ENCODE data around the gene PRDM11. TPM values are rescaled to one million over a fixed set of nuclear protein-coding genes. Genes with fewer than 3 reads are reported as not detected.

Gene PRDM11
- total RNA-seq, 4 donors from 2014 or later: 29.5 to 43.2 (median 33.5) TPM

DNA sequence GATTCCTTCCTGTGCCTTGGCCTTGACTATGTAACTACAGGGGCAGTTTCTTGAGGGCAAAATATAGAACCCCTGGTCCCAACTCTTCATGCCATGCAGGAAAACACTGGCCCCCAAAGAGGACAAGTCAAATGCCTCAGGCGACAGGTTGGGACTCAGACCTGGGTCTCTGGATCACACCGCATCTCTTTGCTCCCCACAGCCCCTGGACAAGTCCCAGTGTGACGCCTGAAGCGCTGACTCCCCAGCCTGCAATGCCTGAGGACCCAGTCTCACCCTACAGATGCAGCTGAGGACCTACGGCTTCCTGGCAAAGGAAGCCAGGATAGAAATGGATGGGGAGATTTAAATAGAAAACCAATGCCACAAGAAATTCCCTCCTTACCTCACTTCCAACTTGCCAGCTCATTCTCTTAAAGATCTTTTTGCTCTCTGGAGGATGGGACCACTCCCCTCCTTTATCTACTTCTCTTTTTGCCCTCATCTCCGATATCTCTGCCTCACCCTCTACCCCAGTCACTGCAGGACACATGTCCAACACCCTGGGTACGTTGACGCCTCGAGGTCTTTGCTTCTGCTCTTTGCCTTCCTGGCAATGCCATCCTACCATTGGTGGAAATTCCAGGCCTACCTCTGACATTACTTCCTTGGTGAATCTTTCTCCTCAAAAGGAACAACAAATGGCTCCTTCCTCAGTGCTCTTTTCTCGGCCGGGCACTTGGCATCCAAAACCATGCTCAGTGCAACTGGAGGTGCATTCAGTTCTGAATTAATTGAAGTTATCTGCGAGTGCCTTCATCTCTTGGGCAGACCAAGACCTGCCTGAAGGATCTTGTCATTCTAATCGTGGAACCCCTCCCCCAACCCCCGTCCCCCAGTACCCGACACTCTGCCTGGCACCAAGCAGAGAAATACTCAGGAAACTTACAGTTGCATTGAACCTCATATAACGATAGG, 2.0 kb upstream of the PRDM11 start:
- H3K27me3 ChIP-seq: no peaks in the 10 kb centered on the region
- H3K4me1 ChIP-seq: peaks cover 14 to 32% (median 30%) of the 10 kb centered on the region in 4 donors
- H3K36me3 ChIP-seq: no peaks in the 10 kb centered on the region
- peak; percentile 50 for DNase-seq (ENCODE audit: extremely low spot score)
- intact Hi-C loops (cut with DNase I): loop anchor here (5.0 kb wide), 1 partner anchor 68 kb away; no protein-coding TSS in a partner anchor
- TF ChIP-seq POLR2A (IDR thresholded peaks at IDR 0.05; ENCODE audit: low read depth): no peak
- no peaks in the 10 kb centered on the region for H3K9me3 ChIP-seq
- 86% methylated on average over 16 of the region's 16 CpGs for WGBS
- H3K27ac ChIP-seq (replicated peaks in 1 of 4): no peak overlapping the region
- H3K4me3 ChIP-seq: no peak overlapping the region

GRCh38 chr11:45145083-45145378, 1.4 kb upstream of the PRDM11 start:
- DNase-seq (ENCODE audit: extremely low spot score): peak; percentile 78
- intact Hi-C loops (cut with DNase I): loop anchor here (5.0 kb wide), 1 partner anchor 67 kb away; no protein-coding TSS in a partner anchor
- Histone ChIP-seq H3K27me3 (no peaks in the 10 kb centered on the region), H3K27ac (replicated peaks in 1 of 4) (no peak overlapping the region), H3K4me3 (no peak overlapping the region), H3K36me3 (no peaks in the 10 kb centered on the region), H3K4me1 (peaks cover 14 to 37% (median 30%) of the 10 kb centered on the region in 4 donors), H3K9me3 (no peaks in the 10 kb centered on the region)
- 33% methylated on average over 3 of the region's 3 CpGs for WGBS
- no peak for TF ChIP-seq POLR2A (IDR thresholded peaks at IDR 0.05; ENCODE audit: low read depth)

DNA sequence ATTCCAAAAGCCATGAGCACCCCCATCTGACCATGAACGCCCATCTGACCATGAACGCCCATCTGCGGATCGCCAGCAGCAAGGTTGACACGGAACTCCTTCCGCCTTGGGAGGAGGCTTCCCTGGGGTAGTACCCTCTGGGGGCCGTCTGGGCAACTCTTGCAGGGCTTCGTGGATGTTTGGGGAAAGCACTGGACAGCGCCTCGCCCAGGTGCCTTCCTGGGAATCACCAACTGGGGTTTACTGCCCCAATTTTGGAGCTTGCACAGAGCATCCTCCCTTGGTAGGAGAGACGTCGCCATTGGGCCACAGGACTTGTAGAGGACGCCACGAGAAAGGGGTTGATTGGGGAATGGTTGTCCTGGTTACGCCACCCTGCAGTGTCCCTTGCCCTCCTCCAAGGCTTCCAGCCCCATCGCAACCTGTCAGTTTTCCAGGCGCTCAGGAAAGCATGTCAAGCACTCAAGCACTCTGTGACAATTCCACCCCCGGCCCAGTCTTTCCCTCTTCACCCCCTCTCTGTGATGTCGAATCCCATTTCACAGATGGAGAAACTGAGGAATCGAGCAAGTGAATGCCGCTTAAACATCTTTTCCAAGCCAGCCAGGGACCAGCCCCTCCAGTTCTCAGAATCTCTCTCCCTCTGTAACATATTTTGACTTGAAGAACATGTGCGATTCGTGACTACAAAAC, 914 bp upstream of the PRDM11 start:
- Histone ChIP-seq H3K9me3 (no peaks in the 10 kb centered on the region), H3K4me3 (peak overlapping the region; percentile 72 to 79 (median 76)), H3K27me3 (no peaks in the 10 kb centered on the region), H3K27ac (replicated peaks in 1 of 4) (peak overlapping the region; percentile 95 to 99 (median 99)), H3K36me3 (no peaks in the 10 kb centered on the region), H3K4me1 (peaks cover 14 to 40% (median 30%) of the 10 kb centered on the region in 4 donors)
- intact Hi-C loops (cut with DNase I): loop anchor here (2.0 to 5.0 kb wide), 2 partner anchors 35 to 67 kb away; no protein-coding TSS in a partner anchor
- WGBS: 9% methylated on average over 9 of the region's 23 CpGs
- peak; percentile 72 for DNase-seq (ENCODE audit: extremely low spot score)
- TF ChIP-seq POLR2A (IDR thresholded peaks at IDR 0.05; ENCODE audit: low read depth) (no peak), CTCF (IDR thresholded peaks at IDR 0.05) (no peak), EP300 (IDR thresholded peaks at IDR 0.05) (no peak), POLR2AphosphoS5 (IDR thresholded peaks at IDR 0.05) (no peak)

- intact Hi-C loops (cut with DNase I): loop anchor here (2.0 to 5.0 kb wide), 2 partner anchors 34 to 65 kb away; no protein-coding TSS in a partner anchor
- H3K9me3 ChIP-seq: no peaks in the 10 kb centered on the region
- H3K4me1 ChIP-seq: peaks cover 14 to 49% (median 30%) of the 10 kb centered on the region in 4 donors
- WGBS: 2% methylated on average over 7 of the region's 88 CpGs
- peak overlapping the region; percentile 72 to 79 (median 76) for H3K4me3 ChIP-seq
- TF ChIP-seq EP300 (IDR thresholded peaks at IDR 0.05) (no peak), CTCF (IDR thresholded peaks at IDR 0.05) (no peak), POLR2AphosphoS5 (IDR thresholded peaks at IDR 0.05) (peak; percentile 84 to 89), POLR2A (IDR thresholded peaks at IDR 0.05; ENCODE audit: low read depth) (peak; percentile 61)
- no peaks in the 10 kb centered on the region for H3K36me3 ChIP-seq
- H3K27ac ChIP-seq (replicated peaks in 1 of 4): peak overlapping the region; percentile 95 to 99 (median 99)
- DNase-seq (ENCODE audit: extremely low spot score): peak; percentile 99
- no peaks in the 10 kb centered on the region for H3K27me3 ChIP-seq
Measured at GRCh38 chr11:45147017-45147728, 734 bp downstream of the PRDM11 start.

GRCh38 chr11:45147891-45148675, 1.6 kb downstream of the PRDM11 start:
- intact Hi-C loops (cut with DNase I): loop anchor here (2.0 to 5.0 kb wide), 2 partner anchors 33 to 64 kb away; no protein-coding TSS in a partner anchor

More at GRCh38 chr11:45147891-45148675, 1.6 kb downstream of the PRDM11 start:
- no peak for DNase-seq (ENCODE audit: extremely low spot score)
- H3K4me3 ChIP-seq: peak overlapping the region; percentile 72 to 79 (median 76)
- peaks cover 14 to 54% (median 30%) of the 10 kb centered on the region in 4 donors for H3K4me1 ChIP-seq
- H3K27me3 ChIP-seq: no peaks in the 10 kb centered on the region
- 71% methylated on average over 12 of the region's 12 CpGs for WGBS
- peak overlapping the region; percentile 95 to 99 (median 99) for H3K27ac ChIP-seq (replicated peaks in 1 of 4)
- TF ChIP-seq POLR2AphosphoS5 (IDR thresholded peaks at IDR 0.05) (no peak), POLR2A (IDR thresholded peaks at IDR 0.05; ENCODE audit: low read depth) (no peak), EP300 (IDR thresholded peaks at IDR 0.05) (no peak), CTCF (IDR thresholded peaks at IDR 0.05) (no peak)
- no peaks in the 10 kb centered on the region for H3K9me3 ChIP-seq
- no peaks in the 10 kb centered on the region for H3K36me3 ChIP-seq
